GM06990 (cell line): ENCODE data around the gene OXCT2.

Experiments
- DNase-seq: peaks from one replicate; pipeline ENCODE4 v3.0.0-alpha.2; 2011; ENCODE audit not compliant: insufficient read length; ENCODE audit errors: extremely low read depth
- H3K27me3 ChIP-seq: replicated peaks from 2 replicates; pipeline ENCODE4 v1.6.0; 2011; ENCODE audit warnings: low read length; ENCODE audit not compliant: control insufficient read depth, insufficient read depth
- H3K36me3 ChIP-seq: 2 replicates; pipeline ENCODE4 v1.5.1; 2011; ENCODE audit warnings: low read length; ENCODE audit not compliant: control insufficient read depth, insufficient read depth
- H3K4me3 ChIP-seq: replicated peaks from 2 replicates; pipeline ENCODE4 v1.5.1; 2011; ENCODE audit warnings: low read depth, mild to moderate bottlenecking, control low read depth, low read length
- CTCF ChIP-seq: IDR thresholded peaks from 2 replicates; pipeline ENCODE4 v1.5.1; 2011; ENCODE audit warnings: low read length, control low read depth, mild to moderate bottlenecking, inconsistent platforms; ENCODE audit not compliant: insufficient read depth, poor library complexity, severe bottlenecking

OXCT2 gene

GRCh38 chr1:39726600-39726999 lies 44.5 kb downstream of the OXCT2 start:
- no peak for DNase-seq
- Histone ChIP-seq H3K36me3 (no peaks in the 10 kb centered on the region), H3K27me3 (no peaks in the 10 kb centered on the region), H3K4me3 (no peak overlapping the region)
- no peak for TF ChIP-seq CTCF

DNA sequence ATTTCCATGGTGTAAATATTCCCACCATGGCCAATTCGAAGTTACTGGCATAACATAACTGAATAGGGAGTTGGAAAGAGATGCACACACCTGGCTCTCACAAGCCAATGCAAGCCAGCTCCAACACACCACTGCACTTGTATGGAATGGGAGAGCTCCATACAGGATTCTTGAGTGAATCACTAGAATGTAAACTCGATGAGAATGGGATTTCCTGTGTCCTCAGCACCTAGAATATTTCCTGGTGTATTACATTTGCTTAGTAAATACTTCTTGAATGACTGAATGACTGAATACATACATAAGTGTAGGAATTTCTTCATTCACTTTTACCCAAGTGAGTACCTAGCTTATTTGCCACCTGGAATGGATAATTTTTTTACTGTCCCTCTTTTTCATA lies 48.7 kb downstream of the OXCT2 start:
- no peaks in the 10 kb centered on the region for H3K27me3 ChIP-seq
- TF ChIP-seq CTCF, result no peak
- H3K4me3 ChIP-seq, result no peak overlapping the region
- no peak for DNase-seq
- H3K36me3 ChIP-seq, result no peaks in the 10 kb centered on the region

DNA sequence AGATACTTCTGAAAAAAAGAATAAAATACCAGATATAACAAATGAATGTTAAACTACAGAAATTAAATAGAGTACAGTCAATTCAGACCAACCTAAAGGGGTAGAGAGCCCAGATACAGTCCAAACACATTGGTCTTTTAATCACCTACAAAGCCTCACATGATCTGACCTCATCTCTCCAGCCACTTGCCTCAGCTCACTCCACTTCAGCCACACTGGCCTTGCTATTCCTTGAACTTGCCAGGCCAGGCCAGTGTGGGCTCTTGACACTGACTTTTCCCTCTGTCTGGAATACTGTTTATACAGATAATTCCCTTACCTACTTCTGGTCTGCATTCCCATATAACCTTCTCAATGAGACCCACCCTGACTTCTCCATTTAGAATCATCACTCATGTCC lies 49.5 kb downstream of the OXCT2 start:
- H3K27me3 ChIP-seq, result no peaks in the 10 kb centered on the region
- H3K4me3 ChIP-seq, result no peak overlapping the region
- no peaks in the 10 kb centered on the region for H3K36me3 ChIP-seq
- TF ChIP-seq CTCF, result no peak
- DNase-seq, result no peak

- DNase-seq, result peak; percentile 42
- TF ChIP-seq CTCF, result peak; percentile 40
- Histone ChIP-seq H3K4me3 (no peak overlapping the region), H3K36me3 (no peaks in the 10 kb centered on the region), H3K27me3 (no peaks in the 10 kb centered on the region)
Observed at GRCh38 chr1:39720094-39720999, 50.8 kb downstream of the OXCT2 start.
